OCI-LY1 (cell line): ENCODE results near the gene ERRFI1.

Source experiments
- H2AFZ ChIP-seq: fragments of 200-600 bp; sonication (generic), shearing (Covaris generic); 2 replicates; pipeline ENCODE4 v1.6.0; 2014; ENCODE audit warnings: antibody characterized with exemption, mild to moderate bottlenecking, low read length
- H3F3A ChIP-seq: fragments of 200-600 bp; sonication (generic), shearing (Covaris generic); 2 replicates; pipeline ENCODE4 v1.6.0; 2014; ENCODE audit warnings: mild to moderate bottlenecking, antibody characterized with exemption, low read length, moderate library complexity; ENCODE audit not compliant: insufficient read depth
- H3K27ac ChIP-seq: fragments of 200-600 bp; sonication (generic); 2 replicates; pipeline ENCODE4 v1.5.1; 2014; ENCODE audit warnings: low read length, mixed run types, mild to moderate bottlenecking, low read depth; ENCODE audit not compliant: poor library complexity, severe bottlenecking
- H3K27me3 ChIP-seq: fragments of 200-600 bp; sonication (generic); 2 replicates; pipeline ENCODE4 v1.6.0; 2014; ENCODE audit warnings: antibody characterized with exemption, mild to moderate bottlenecking, low read length, moderate library complexity; ENCODE audit not compliant: insufficient read depth
- H3K36me3 ChIP-seq: fragments of 200-600 bp; sonication (generic); 2 replicates; pipeline ENCODE4 v1.6.1; 2014; ENCODE audit warnings: mild to moderate bottlenecking, antibody characterized with exemption, low read length, moderate library complexity, mixed read lengths; ENCODE audit not compliant: insufficient read depth
- H3K4me1 ChIP-seq: fragments of 200-600 bp; sonication (generic); 2 replicates; pipeline ENCODE4 v1.5.1; 2014; ENCODE audit warnings: mild to moderate bottlenecking, low read length, moderate library complexity; ENCODE audit not compliant: insufficient read depth, severe bottlenecking
- H3K4me2 ChIP-seq: fragments of 200-600 bp; sonication (generic), shearing (Covaris generic); 2 replicates; pipeline ENCODE4 v1.6.1; 2014; ENCODE audit warnings: low read length
- H3K4me3 ChIP-seq: fragments of 200-600 bp; sonication (generic); 2 replicates; pipeline ENCODE4 v1.5.1; 2014; ENCODE audit warnings: low read length, low read depth, mild to moderate bottlenecking, mixed read lengths; ENCODE audit not compliant: poor library complexity, severe bottlenecking
- H3K79me2 ChIP-seq: fragments of 200-600 bp; shearing (Covaris generic); 2 replicates; pipeline ENCODE4 v1.6.1; 2016; ENCODE audit warnings: mixed run types, low read length, mixed read lengths; ENCODE audit not compliant: insufficient read depth
- H3K9ac ChIP-seq: fragments of 200-600 bp; sonication (generic), shearing (Covaris generic); 2 replicates; pipeline ENCODE4 v1.6.1; 2014; ENCODE audit warnings: mild to moderate bottlenecking, low read length, mixed read lengths
- H3K9me2 ChIP-seq: fragments of 200-600 bp; sonication (generic), shearing (Covaris generic); 2 replicates; pipeline ENCODE4 v1.6.1; 2014; ENCODE audit warnings: low read depth, mild to moderate bottlenecking, low read length, mixed read lengths
- H3K9me3 ChIP-seq: fragments of 200-600 bp; shearing (Covaris generic); 2 replicates; pipeline ENCODE4 v1.6.1; 2014; ENCODE audit warnings: low read length, mixed read lengths
- H4K20me1 ChIP-seq: fragments of 200-600 bp; sonication (generic), shearing (Covaris generic); 2 replicates; pipeline ENCODE4 v1.6.0; 2016; ENCODE audit warnings: mild to moderate bottlenecking, low read length; ENCODE audit not compliant: insufficient read depth
- CTCF ChIP-seq: fragments of 200-600 bp; sonication (generic), shearing (Covaris generic); IDR thresholded peaks from 2 replicates; pipeline ENCODE4 v1.5.1; 2017; ENCODE audit warnings: mild to moderate bottlenecking, antibody characterized with exemption, low read length, moderate library complexity, mixed read lengths
- EZH2 ChIP-seq: fragments of 200-600 bp; sonication (generic), shearing (Covaris generic); IDR thresholded peaks from 2 replicates; pipeline ENCODE4 v1.8.0; 2017; ENCODE audit warnings: borderline replicate concordance, mixed run types, mild to moderate bottlenecking, antibody characterized with exemption, low read length, moderate library complexity, mixed read lengths

ERRFI1 gene

DNA sequence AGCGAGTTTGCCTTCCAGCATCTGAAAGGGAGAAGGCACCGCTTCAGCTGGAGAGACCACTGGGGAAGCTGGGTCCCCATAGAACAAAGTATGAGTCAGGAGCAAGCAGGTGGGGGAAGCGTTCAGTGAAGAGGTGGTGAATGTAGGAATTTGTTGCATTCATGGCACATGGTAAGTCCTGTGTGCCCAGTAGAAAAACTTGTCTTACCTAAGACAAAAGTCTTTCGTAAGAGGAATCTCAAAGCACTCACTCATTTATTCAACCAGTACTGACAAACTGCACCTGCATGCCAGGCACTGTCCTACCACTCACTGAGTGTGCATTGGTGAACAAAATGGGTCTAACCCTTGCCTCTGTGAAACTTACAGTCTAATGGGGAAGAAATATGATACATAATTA lies 9.2 kb upstream of the ERRFI1 start:
- no peak overlapping the region for H3K27ac ChIP-seq
- H3F3A ChIP-seq, result no peaks in the 10 kb centered on the region
- no peak for TF ChIP-seq EZH2
- TF ChIP-seq CTCF, result no peak
- no peaks in the 10 kb centered on the region for H3K79me2 ChIP-seq
- no peak overlapping the region for H3K4me2 ChIP-seq
- H4K20me1 ChIP-seq, result no peaks in the 10 kb centered on the region
- no peaks in the 10 kb centered on the region for H3K9me3 ChIP-seq
- H3K9ac ChIP-seq, result no peak overlapping the region
- no peak overlapping the region for H2AFZ ChIP-seq
- no peaks in the 10 kb centered on the region for H3K4me1 ChIP-seq
- H3K9me2 ChIP-seq, result no peaks in the 10 kb centered on the region
- H3K4me3 ChIP-seq, result no peak overlapping the region
- H3K36me3 ChIP-seq, result no peaks in the 10 kb centered on the region
- H3K27me3 ChIP-seq, result no peaks in the 10 kb centered on the region

- H3F3A ChIP-seq, result no peaks in the 10 kb centered on the region
- H3K4me1 ChIP-seq, result no peaks in the 10 kb centered on the region
- H3K4me3 ChIP-seq, result no peak overlapping the region
- no peaks in the 10 kb centered on the region for H3K79me2 ChIP-seq
- H3K27me3 ChIP-seq, result no peaks in the 10 kb centered on the region
- no peak overlapping the region for H2AFZ ChIP-seq
- TF ChIP-seq CTCF (no peak), EZH2 (no peak)
- H3K9me3 ChIP-seq, result no peaks in the 10 kb centered on the region
- no peak overlapping the region for H3K27ac ChIP-seq
- no peak overlapping the region for H3K4me2 ChIP-seq
- no peaks in the 10 kb centered on the region for H3K36me3 ChIP-seq
- H3K9ac ChIP-seq, result no peak overlapping the region
- H3K9me2 ChIP-seq, result no peaks in the 10 kb centered on the region
- no peaks in the 10 kb centered on the region for H4K20me1 ChIP-seq
Observed at GRCh38 chr1:8033322-8033721, 7.2 kb upstream of the ERRFI1 start.

DNA sequence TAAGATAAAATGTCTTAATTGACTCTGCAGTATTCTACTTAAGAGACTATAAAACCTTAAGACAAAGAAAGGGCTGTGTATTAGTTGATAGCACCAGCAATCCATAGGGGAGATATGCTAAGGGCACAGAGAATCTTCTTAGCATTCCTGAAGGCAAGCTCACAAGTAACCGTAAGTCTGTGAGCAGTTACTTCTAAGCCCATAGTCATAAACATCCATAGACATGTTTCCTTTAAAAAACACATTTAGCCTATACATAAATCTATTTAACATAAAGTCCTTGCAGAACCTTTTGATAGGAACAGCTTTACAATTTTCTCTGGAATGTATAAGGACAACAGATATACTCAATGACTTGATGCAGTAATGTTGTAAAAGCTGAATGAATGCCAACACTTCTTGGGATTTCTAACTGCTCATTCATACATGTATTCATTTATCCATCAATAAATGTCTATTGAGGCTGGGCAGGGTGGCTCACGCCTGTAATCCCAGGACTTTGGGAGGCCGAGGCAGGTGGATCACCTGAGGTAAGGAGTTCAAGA lies 6.3 kb upstream of the ERRFI1 start:
- Histone ChIP-seq H3K4me2 (no peak overlapping the region), H3K36me3 (no peaks in the 10 kb centered on the region), H3K9me2 (no peaks in the 10 kb centered on the region), H3K9me3 (no peaks in the 10 kb centered on the region), H3K9ac (no peak overlapping the region), H3K4me1 (no peaks in the 10 kb centered on the region), H3K27ac (no peak overlapping the region), H3K4me3 (no peak overlapping the region), H3K27me3 (no peaks in the 10 kb centered on the region), H3K79me2 (no peaks in the 10 kb centered on the region), H2AFZ (no peak overlapping the region), H3F3A (no peaks in the 10 kb centered on the region), H4K20me1 (no peaks in the 10 kb centered on the region)
- TF ChIP-seq EZH2, result no peak
- no peak for TF ChIP-seq CTCF
